ENCODE measurements around the gene OR10AD1.

GRCh38 chr12:48165089-48165981 is 37.8 kb downstream of the OR10AD1 start:
- TF ChIP-seq YY1 (IDR thresholded peaks at IDR 0.05) (no peak), EGR1 (IDR thresholded peaks at IDR 0.05; ENCODE audit: low read depth in 2 of 2) (no peak)

All from liver (tissue), 2 donors.